AG09309 (cell line): Measurements from ENCODE around the gene CDC7.

ENCODE experiments used
- DNase-seq: peaks from one replicate; pipeline ENCODE4 v3.0.0-alpha.2; 2010; ENCODE audit warnings: low read depth
- H3K4me3 ChIP-seq: 2 replicates; pipeline ENCODE4 v1.5.1; 2011; ENCODE audit warnings: mild to moderate bottlenecking, low read depth, low read length, moderate library complexity; ENCODE audit not compliant: control insufficient read depth
- CTCF ChIP-seq: IDR thresholded peaks from 2 replicates; pipeline ENCODE4 v1.5.1; 2011; ENCODE audit warnings: mild to moderate bottlenecking, low read depth, low read length, inconsistent platforms; ENCODE audit not compliant: insufficient read depth, control insufficient read depth; ENCODE audit errors: missing control alignments

The CDC7 gene

DNA sequence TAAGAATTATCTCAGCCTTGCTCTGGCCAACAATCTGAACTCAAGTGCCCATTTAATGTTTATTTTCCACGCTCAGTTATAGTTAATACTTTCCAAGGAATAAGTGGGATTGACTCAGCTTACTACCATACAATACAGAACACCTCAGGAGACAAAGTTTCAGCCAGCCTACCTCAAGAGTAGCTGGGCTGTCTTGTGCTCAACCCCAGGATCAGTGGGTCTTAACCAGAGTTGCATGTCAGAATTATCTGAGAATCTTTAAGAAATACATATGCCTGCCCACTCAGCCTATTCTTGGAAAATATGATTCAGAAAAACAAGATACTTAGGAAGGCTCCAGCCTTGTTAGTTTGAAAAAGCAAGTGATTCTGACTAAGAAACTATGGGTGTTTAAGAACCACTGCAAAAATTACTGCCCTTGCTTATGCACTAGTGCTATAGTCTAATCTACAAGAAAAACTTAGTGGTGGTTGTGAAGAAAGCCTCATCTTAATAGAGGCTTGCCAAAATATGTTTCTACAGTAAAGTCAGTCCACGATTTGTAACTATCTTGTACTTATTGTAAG lies 20.4 kb downstream of the CDC7 start:
- TF ChIP-seq CTCF, result no peak
- no peak for DNase-seq
- no peak overlapping the region for H3K4me3 ChIP-seq

DNA sequence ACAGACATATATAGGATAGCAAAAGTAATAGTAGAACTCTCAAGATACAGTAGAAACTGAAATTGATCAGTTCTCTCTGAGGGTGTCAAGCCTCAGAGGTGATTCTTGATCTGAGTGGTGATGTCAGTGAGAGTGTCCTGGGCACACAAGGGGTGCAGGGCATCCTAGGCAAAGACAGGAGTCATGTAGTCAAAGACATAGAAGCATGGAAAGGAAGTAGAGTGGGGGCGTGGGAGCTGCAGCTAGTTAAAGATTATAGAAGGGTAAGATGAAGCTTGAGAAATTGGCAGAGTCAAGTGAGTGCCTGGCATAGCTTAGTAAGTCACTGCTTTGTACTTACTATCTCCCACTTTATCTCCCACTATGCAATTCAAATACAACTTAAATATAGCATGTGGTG lies 22.8 kb downstream of the CDC7 start:
- no peak overlapping the region for H3K4me3 ChIP-seq
- no peak for TF ChIP-seq CTCF
- no peak for DNase-seq

GRCh38 chr1:91526496-91526895 lies 25.8 kb downstream of the CDC7 start:
- no peak for DNase-seq
- no peak for TF ChIP-seq CTCF

DNA sequence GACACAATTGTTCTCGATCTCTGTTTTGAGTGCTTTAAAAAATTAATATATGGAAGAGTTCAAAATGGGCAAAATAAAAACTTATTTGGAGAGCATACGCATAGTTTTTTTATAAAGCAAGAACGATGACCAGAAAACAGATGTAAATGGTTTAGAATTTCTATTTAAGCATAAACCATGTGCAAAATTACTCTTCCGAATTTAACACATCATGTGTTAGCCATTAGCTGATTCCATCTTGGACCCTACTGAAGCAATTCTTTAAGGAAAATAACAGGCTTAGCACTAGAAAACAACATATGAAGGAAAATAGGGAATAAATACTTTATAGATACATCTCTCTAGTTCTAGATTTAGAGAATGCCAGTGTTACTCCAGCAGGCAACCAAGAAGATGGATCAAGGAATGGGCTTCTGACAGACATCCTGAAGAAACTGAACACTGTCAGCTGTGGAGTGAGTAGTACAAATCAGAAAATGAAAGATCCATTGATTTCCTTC lies 26.7 kb downstream of the CDC7 start:
- H3K4me3 ChIP-seq, result no peak overlapping the region
- no peak for TF ChIP-seq CTCF

More at GRCh38 chr1:91526496-91526895, 25.8 kb downstream of the CDC7 start:
- no peak overlapping the region for H3K4me3 ChIP-seq

GRCh38 chr1:91527781-91528180 lies 27.1 kb downstream of the CDC7 start:
- TF ChIP-seq CTCF, result no peak
- no peak overlapping the region for H3K4me3 ChIP-seq
- no peak for DNase-seq

More for the DNA sequence above, 26.7 kb downstream of the CDC7 start:
- DNase-seq, result no peak

DNA sequence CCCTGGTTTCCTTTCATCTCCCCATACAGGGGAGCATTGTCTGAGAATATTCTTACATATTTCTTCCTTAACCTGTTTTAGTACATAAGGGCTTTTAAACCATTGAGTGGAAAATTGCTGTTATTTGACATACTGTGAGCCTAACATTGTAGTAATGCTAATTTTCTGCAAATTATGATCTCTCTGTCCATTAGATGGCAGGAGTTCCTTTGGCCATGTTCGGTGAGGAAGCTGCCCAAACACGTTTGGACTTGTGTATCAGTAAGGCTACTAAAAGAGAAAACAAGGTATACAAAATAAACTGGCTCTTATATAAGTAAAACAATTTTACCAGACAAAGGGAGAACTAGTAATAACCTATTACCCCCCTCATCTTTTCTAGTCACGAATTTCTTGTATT lies 29.2 kb downstream of the CDC7 start:
- no peak for DNase-seq
- H3K4me3 ChIP-seq, result no peak overlapping the region
- TF ChIP-seq CTCF, result peak; percentile 41
